Esophagus muscularis mucosa (tissue), 3 donors: ENCODE measurements around the gene SCCPDH.

Source experiments
- POLR2A ChIP-seq: fragments of 450-650 bp; IDR thresholded peaks from one replicate; pipeline ENCODE4 v1.6.1; 2017; ENCODE audit warnings: antibody characterized with exemption, moderate library complexity, mild to moderate bottlenecking, low read depth
- TF ChIP-seq, protein P1 (sequence below), 3 experiments: fragments of 200-600 bp in 2 of 3; fragments of 450-650 bp in 1 of 3; sonication (generic) in 2 of 3; IDR thresholded peaks; one replicate each; pipeline ENCODE4 v1.5.1; 2017 to 2019; ENCODE audit warnings: antibody characterized with exemption in 3 of 3, mild to moderate bottlenecking in 2 of 3, moderate library complexity in 1 of 3

DNA sequence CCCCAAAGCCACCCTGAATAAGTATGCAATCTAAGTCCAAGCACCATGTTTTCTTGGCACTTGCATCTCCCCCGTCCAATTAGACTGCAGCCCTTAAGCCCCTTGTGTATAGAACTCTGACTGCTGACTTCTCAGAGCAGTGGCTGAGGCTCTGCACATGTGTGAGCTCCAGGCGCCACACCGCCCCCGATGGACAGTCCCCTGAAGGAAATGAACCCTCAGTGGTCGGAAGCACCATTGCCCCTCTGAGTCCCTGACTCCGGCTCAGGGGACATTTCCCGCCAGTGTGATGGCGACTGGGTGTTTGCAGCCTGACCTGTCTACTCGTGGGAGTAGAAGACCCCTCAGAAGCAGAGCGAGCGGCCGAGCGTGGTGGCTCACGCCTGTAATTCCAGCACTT is 37.2 kb upstream of the SCCPDH start:
- TF ChIP-seq, protein P1, sequence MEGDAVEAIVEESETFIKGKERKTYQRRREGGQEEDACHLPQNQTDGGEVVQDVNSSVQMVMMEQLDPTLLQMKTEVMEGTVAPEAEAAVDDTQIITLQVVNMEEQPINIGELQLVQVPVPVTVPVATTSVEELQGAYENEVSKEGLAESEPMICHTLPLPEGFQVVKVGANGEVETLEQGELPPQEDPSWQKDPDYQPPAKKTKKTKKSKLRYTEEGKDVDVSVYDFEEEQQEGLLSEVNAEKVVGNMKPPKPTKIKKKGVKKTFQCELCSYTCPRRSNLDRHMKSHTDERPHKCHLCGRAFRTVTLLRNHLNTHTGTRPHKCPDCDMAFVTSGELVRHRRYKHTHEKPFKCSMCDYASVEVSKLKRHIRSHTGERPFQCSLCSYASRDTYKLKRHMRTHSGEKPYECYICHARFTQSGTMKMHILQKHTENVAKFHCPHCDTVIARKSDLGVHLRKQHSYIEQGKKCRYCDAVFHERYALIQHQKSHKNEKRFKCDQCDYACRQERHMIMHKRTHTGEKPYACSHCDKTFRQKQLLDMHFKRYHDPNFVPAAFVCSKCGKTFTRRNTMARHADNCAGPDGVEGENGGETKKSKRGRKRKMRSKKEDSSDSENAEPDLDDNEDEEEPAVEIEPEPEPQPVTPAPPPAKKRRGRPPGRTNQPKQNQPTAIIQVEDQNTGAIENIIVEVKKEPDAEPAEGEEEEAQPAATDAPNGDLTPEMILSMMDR (IDR thresholded peaks at IDR 0.05) = no peak
- no peak for TF ChIP-seq POLR2A
